ENCODE data around the gene KCNG3.
"Not testable (repeated sequence)": the region's sequence is repeated elsewhere in the genome, so short reads cannot be mapped to it uniquely, and the experiment has no call there.

KCNG3 gene

GRCh38 chr2:42410742-42411514, 82.9 kb downstream of the KCNG3 start:
- no peak overlapping the region for H3K27ac ChIP-seq (ENCODE audit: low read depth, low read length)
- H3K36me3 ChIP-seq (ENCODE audit: control insufficient read depth, insufficient read depth, low read length) = no peaks in the 10 kb centered on the region
- no peak overlapping the region for H3K4me3 ChIP-seq (ENCODE audit: low read length)
- no peak overlapping the region for H3K9ac ChIP-seq (ENCODE audit: low read length)
- H3K4me1 ChIP-seq (ENCODE audit: control insufficient read depth, insufficient read depth, low read length) = no peaks in the 10 kb centered on the region
- H3K27me3 ChIP-seq (ENCODE audit: control insufficient read depth, insufficient read depth, low read length) = no peaks in the 10 kb centered on the region

- no peak overlapping the region for H3K9ac ChIP-seq (ENCODE audit: low read length)
- no peak overlapping the region for H3K27ac ChIP-seq (ENCODE audit: low read depth, low read length)
- H3K36me3 ChIP-seq (ENCODE audit: control insufficient read depth, insufficient read depth, low read length) = no peaks in the 10 kb centered on the region
- H3K27me3 ChIP-seq (ENCODE audit: control insufficient read depth, insufficient read depth, low read length) = no peaks in the 10 kb centered on the region
- H3K4me1 ChIP-seq (ENCODE audit: control insufficient read depth, insufficient read depth, low read length) = no peaks in the 10 kb centered on the region
- no peak overlapping the region for H3K4me3 ChIP-seq (ENCODE audit: low read length)
Measured at GRCh38 chr2:42408009-42408408, 85.8 kb downstream of the KCNG3 start.

GRCh38 chr2:42407476-42407875, 86.3 kb downstream of the KCNG3 start:
- Histone ChIP-seq H3K27ac (ENCODE audit: low read depth, low read length) (no peak overlapping the region), H3K36me3 (ENCODE audit: control insufficient read depth, insufficient read depth, low read length) (no peaks in the 10 kb centered on the region), H3K4me3 (ENCODE audit: low read length) (no peak overlapping the region), H3K27me3 (ENCODE audit: control insufficient read depth, insufficient read depth, low read length) (no peaks in the 10 kb centered on the region), H3K4me1 (ENCODE audit: control insufficient read depth, insufficient read depth, low read length) (no peaks in the 10 kb centered on the region), H3K9ac (ENCODE audit: low read length) (no peak overlapping the region)

GRCh38 chr2:42404676-42405075, 89.1 kb downstream of the KCNG3 start:
- no peak overlapping the region for H3K4me3 ChIP-seq (ENCODE audit: low read length)
- no peak overlapping the region for H3K9ac ChIP-seq (ENCODE audit: low read length)
- H3K36me3 ChIP-seq (ENCODE audit: control insufficient read depth, insufficient read depth, low read length) = no peaks in the 10 kb centered on the region
- no peaks in the 10 kb centered on the region for H3K27me3 ChIP-seq (ENCODE audit: control insufficient read depth, insufficient read depth, low read length)
- H3K4me1 ChIP-seq (ENCODE audit: control insufficient read depth, insufficient read depth, low read length) = no peaks in the 10 kb centered on the region
- no peak overlapping the region for H3K27ac ChIP-seq (ENCODE audit: low read depth, low read length)

- Histone ChIP-seq H3K9ac (ENCODE audit: low read length) (no peak overlapping the region), H3K27ac (ENCODE audit: low read depth, low read length) (no peak overlapping the region), H3K36me3 (ENCODE audit: control insufficient read depth, insufficient read depth, low read length) (no peaks in the 10 kb centered on the region), H3K4me3 (ENCODE audit: low read length) (no peak overlapping the region), H3K4me1 (ENCODE audit: control insufficient read depth, insufficient read depth, low read length) (no peaks in the 10 kb centered on the region), H3K27me3 (ENCODE audit: control insufficient read depth, insufficient read depth, low read length) (no peaks in the 10 kb centered on the region)
Measured at GRCh38 chr2:42401773-42402172, 92.0 kb downstream of the KCNG3 start.

- not testable (repeated sequence) for H3K27me3 ChIP-seq (ENCODE audit: control insufficient read depth, insufficient read depth, low read length); H3K27ac ChIP-seq (ENCODE audit: low read depth, low read length); H3K4me1 ChIP-seq (ENCODE audit: control insufficient read depth, insufficient read depth, low read length); H3K36me3 ChIP-seq (ENCODE audit: control insufficient read depth, insufficient read depth, low read length); H3K4me3 ChIP-seq (ENCODE audit: low read length); H3K9ac ChIP-seq (ENCODE audit: low read length)
Measured at GRCh38 chr2:42398052-42398451, 95.7 kb downstream of the KCNG3 start.

GRCh38 chr2:42393320-42393719, 100.5 kb downstream of the KCNG3 start:
- not testable (repeated sequence) for H3K4me3 ChIP-seq (ENCODE audit: low read length); H3K36me3 ChIP-seq (ENCODE audit: control insufficient read depth, insufficient read depth, low read length); H3K27ac ChIP-seq (ENCODE audit: low read depth, low read length); H3K4me1 ChIP-seq (ENCODE audit: control insufficient read depth, insufficient read depth, low read length); H3K27me3 ChIP-seq (ENCODE audit: control insufficient read depth, insufficient read depth, low read length); H3K9ac ChIP-seq (ENCODE audit: low read length)

GRCh38 chr2:42392191-42392590, 101.6 kb downstream of the KCNG3 start:
- Histone ChIP-seq H3K36me3 (ENCODE audit: control insufficient read depth, insufficient read depth, low read length) (no peaks in the 10 kb centered on the region), H3K27me3 (ENCODE audit: control insufficient read depth, insufficient read depth, low read length) (no peaks in the 10 kb centered on the region), H3K27ac (ENCODE audit: low read depth, low read length) (no peak overlapping the region), H3K9ac (ENCODE audit: low read length) (no peak overlapping the region), H3K4me3 (ENCODE audit: low read length) (no peak overlapping the region), H3K4me1 (ENCODE audit: control insufficient read depth, insufficient read depth, low read length) (no peaks in the 10 kb centered on the region)

Data from rectal smooth muscle tissue (tissue), 1 donor.